Stimulated activated CD8-positive, alpha-beta memory T cell treated with anti-CD3 and anti-CD28 coated beads, Interleukin-12 subunit alpha, Interleukin-12 subunit beta, amount 100 ng/mL, for 24 hours (primary cell): Measurements from ENCODE around the gene COX7A2L.
"Not testable (repeated sequence)": the region's sequence is repeated elsewhere in the genome, so short reads cannot be mapped to it uniquely, and the experiment has no call there.

ENCODE experiments used
- DNase-seq: peaks from one replicate; pipeline ENCODE4 v3.0.0-alpha.2; 2020; ENCODE audit errors: extremely low read depth

Gene COX7A2L

DNA sequence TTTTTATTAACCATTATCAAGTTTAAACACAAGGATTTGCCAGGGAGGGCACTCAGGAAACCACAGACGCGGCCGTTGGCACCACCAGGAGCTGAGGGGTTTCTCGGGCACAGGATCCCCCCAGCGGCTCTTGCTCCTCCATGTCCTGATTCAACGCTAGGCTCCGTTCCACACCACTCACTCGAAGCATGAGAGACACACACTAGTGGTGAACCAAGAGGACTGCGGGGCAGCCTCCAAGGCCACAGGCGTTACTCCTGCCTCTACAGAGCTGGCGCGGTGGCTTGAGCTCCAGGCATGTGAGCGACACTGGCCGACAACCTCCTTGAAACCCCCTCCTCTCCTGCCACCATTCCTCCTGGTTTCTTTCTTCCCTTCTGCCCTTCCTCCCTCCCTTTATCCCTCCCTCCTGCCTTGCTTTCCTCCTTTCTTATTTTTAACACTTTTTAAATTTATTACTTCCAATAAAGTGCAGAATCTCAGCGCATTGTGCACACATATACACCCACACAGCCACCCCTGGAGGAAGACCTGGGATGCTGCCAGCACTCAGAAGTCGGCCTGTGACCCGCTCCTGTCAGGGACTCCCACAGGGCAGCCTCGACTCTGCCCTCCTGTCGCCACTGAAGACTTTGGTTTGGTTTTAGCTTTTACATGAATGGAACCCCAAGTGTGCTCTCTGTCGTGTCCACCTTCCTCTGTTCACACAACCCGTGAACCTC, 21.7 kb downstream of the COX7A2L start:
- no peak for DNase-seq

DNA sequence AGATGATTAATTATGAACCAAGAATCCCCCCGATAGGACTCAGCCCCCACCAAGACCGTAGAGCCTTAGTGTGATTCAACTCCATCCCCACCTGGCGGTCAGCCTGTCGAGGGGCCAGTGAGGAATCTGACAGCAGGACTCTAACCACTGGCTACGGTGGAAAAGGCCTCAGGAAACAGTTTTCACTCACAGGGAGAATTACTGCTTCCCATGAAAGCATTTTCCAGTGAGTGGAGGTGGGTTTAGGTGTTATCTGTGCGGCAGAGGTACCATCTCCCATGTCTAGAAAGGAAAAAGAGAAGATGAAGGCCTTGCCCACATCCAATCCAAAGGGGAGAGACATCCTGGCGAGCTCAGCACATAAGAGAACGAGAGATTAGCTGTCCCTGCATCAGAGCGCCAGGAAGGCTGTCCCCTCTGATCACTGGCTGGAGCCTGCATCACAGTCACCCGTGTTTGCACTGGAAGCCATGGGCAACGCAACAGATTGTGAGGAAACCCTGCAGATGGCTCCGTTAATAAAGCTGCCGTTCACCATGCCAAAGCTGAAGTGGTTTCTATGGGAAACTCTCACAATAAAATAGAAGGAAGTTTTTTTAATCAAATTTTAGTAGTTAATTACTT, 22.3 kb downstream of the COX7A2L start:
- DNase-seq = no peak

DNA sequence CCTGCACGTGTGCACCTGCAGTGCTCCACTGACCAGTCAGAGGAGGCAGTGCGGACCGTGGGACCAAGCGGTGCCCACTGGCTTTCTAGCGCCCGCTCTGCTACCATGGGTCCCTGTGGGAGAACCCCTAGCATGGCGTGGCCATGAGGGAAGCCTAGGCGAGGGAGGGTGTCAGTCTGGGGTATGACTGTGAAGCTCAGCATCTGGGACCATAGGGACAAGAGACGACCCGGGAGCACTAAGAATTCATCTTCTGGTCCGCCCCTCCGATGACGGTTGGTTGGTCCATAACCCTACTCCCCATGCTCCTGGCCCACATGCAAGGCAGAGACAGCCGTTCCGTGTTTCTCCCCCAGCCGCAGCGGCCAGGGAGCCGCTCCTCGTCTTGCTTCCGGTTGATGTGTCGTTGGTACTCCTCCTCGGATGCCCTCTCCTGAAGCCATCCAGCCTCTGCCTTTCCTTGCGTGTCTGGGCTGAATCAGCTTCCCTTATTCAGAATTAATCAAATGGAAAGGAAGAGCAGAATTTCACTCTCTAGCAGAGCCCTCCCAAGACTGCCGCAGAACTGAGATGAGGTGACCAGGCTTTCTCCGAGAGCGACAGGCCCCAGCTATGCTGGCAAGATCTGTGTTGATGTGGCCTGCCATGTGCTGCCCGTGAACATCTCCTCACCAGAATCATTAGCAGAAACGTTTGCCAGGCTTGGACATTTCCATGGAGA, 23.0 kb downstream of the COX7A2L start:
- no peak for DNase-seq

DNA sequence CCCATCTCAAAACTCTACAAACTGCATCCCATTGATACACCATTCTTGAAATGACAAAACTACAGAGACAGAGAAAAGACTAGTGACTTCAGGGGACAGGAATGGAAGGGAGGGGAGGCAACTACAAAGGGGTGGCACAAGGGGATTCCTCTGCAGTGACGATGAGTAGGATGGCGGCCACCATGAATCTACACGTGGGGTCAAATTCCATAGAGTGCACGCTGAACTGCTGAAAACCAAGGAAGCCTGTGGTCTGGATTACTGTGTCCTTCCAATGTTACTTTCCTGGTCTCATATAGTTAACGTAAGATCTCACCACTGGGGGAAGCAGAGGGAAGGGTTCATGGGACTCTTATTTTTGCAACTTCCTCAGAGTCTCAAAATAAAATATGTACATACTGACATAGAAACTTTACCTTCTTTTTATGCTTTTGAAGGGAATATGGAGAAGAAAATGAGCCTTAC, 23.6 kb downstream of the COX7A2L start:
- no peak for DNase-seq

DNA sequence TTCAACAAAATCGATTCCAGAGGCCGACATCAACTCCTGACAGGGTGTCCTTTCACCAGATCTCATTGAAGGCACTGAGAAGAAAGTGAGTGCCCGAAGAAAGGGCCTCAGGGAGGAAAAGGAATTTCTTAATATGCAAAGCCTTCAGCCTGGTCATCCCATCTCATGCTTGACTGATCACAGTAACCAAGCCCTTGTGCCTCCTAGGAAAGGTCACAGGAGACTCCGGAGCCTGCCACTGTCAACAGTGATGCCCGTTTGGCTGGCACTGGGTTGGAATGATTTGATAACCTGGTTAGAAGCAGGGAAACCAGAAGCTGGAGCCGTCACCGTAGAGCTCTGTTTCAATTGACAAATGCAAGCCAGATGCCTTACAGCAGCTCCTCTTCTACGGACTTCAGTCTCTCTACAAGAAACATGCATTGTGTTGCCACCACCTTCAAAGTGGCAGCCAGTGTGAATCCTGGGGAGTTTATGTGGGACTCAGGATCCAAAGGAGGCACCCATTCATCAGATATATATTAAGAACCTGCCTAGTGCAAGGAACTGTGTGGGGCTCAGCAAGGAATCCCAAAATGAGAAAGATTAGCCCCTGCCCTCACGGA, 24.6 kb downstream of the COX7A2L start:
- no peak for DNase-seq

DNA sequence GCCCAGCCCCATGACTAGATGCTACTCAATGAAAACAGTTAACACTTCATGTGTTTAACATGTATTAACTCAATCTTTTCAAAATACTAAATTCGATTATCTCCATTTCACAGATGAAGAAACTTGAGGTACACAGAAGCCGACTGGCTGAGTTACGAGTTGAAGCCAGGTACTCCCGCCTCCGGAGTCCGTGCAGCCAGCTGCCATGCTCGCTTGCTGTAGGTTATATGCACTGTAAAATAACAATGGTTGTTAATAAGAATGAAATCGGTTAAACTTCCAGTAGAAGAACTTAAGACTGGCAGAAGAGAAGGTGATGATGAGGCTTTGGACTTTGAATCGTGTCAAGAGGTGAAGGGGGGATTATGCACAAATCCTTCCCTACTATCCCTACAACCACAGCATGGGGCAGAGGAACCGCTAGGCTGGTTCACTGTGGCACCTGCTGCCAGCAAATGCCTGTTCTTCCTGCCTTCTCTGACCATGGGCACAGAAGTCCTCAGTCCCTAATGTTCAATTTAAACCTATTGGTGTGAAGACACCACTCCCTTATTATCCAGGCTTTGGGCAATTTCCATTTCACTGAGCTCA, 25.4 kb downstream of the COX7A2L start:
- DNase-seq = no peak

DNA sequence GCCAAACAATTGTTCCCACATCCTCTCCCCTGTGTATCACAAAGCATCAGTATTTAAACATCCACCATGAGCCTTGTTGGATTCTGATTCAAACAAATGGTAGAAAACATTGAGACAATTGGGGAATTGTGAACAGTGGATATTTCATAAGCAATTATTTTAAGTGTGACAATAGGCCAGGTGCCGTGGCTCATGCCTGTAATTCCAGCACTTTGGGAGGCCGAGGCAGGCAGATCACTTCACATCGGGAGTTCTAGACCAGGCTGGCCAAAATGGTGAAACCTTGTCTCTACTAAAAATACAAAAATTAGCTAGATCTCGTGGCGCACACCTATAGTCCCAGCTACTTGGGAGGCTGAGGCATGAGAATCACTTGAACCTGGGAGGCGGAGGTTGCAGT, 26.2 kb downstream of the COX7A2L start:
- DNase-seq = not testable (repeated sequence)

DNA sequence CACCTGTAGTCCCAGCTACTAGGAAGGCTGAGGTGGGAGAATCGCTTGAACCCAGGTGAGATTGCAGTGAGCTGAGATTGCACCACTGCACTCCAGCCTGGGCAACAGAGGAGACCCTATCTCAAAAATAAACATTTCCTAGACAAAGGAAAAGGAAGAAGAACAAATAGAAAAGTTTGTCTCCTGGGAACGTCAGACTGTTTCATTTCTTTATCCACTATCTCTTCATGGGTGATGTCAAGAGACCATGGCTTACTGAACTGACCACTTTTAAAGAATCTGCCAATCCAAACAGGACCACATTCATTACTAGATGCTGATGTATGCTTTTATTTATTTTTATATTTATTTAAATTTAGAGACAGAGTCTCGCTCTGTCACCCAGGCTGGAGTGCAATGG, 26.8 kb downstream of the COX7A2L start:
- DNase-seq = no peak

DNA sequence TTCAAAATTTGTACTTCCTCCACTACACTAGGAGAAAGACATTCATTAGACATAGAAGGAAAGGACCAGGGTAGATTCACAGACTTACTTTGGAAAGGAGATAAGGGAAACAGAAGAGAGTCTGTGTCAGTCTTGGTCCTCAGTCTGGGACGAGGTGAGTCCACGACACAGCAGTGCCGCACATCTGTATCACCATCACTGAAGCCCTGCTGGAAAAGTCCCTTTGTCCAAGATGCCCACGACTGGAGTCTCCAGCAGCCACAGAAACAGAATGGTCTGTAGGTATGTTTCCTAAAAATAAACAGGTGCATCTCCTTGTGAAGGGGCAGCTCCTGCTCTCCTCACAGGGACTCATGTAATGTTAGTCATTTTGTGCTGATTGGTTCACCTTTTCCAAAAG, 27.4 kb downstream of the COX7A2L start:
- no peak for DNase-seq

DNA sequence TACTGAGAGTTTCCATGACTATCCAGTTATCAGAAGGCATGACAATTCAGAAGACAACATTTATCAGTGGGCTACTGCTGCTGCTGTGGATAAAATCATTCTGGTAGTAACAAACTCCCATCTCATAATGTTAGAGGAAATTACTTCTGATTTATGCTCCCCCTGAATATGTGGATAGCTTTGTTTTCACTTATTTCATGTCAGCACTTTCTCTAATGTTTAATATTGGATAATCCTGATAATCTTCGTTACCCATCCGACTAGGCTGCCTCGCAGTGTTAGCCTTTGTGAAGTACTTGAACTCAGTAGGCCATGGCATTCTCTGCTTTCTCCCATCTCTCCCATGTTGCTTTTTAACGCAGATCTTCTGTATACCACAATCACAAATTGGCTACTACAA, 28.4 kb downstream of the COX7A2L start:
- DNase-seq = no peak

DNA sequence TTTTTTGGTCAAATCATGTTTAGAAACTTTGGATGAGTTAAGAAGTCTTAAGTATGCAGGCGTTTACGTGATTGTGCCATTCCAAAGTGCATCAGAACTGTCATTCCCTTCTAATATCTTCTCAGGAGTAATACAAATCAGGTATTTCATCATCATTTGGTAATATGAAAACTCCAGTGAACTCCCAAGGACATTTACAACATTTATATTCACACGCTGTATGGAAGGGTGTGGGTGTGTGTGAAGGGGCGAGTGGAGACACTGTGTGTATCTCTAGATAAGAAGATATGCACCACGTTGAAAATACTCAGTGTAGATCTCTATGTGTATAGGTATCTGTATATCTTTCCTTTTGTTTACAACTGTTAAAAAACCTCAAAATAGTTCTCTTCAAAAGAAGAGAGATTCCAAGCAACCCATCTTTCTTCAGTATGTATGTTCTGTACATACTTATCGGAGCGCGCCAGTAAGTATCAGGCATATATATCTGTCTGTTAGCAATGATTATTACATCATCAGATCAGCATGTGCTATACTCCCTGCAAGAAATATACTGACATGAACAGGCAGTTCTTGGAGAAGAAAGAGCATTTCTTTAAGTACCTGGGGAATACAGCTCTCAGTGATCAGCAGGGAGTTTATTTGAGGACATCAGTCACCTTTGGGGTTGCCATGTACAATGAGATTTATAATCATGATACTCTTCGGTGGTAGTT, 29.3 kb downstream of the COX7A2L start:
- DNase-seq = no peak

DNA sequence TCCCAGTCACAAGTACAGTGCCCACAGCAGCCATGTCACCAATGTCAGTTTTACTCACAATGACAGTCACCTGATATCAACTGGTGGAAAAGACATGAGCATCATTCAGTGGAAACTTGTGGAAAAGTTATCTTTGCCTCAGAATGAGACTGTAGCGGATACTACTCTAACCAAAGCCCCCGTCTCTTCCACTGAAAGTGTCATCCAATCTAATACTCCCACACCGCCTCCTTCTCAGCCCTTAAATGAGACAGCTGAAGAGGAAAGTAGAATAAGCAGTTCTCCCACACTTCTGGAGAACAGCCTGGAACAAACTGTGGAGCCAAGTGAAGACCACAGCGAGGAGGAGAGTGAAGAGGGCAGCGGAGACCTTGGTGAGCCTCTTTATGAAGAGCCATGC, 31.3 kb downstream of the COX7A2L start:
- no peak for DNase-seq

DNA sequence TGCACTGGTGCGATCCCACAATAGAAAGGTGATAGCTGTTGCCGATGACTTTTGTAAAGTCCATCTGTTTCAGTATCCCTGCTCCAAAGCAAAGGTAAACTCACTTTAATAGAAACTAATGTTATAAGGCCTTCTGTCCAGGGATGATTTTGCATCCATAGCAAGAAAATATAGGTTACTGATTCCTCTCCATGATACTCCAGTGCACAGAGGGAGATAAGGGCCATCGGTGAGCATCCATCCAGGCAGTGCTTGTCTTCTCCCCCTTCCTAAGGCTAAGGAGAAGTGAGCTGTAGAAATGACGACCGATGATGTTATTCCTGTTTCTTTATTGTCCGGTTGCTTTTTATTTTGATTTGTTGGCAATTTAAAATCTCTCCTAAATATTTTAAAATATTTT, 32.1 kb downstream of the COX7A2L start:
- DNase-seq = no peak

DNA sequence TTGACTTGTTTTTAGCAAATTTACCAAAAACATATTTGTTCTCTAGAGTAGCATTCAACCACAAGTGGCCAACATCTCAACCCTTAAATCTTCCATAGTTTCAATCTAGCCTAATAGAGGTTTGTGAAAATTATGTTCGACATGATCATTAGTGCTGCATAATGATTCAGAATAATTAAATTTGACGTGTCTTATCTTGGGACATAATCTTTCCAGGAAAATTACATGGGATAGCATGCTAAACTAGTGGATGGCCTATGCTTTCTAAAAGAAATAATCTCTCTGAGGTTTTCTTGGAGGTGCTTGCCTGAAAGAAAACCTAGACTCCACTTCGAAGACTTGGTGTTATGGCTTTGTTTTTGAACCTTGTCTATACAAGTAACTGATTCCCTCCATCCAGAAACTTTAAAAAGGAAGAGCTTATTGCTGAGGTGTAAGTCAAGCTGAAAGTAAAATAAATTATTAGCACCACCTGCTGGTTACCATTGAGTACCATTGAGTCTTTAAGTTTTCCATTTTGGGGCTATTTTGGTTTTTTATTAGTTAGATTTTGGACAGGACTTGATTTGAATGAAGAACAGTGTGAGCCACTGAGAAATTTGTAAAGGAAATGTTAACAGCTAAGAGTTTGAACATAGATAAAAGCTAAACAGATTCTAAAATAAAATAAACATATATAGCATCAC, 32.7 kb downstream of the COX7A2L start:
- no peak for DNase-seq

DNA sequence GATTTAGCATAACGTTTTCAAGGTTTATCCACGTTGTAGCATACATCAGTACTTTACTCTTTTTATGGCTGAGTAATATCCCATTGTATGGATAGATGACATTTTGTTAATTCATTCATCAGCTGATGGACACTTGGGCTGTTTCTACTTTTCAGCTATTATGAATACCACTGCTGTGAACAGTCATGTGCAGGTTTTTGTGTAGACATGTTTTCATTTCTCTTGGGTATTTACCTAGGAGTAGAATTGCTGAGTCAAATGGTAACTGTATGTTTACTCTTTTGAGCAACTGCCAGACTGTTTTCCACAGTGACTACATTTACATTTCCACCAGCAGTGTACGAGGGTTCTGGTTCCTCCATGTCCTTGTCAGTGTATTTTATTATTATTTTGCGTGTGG, 33.9 kb downstream of the COX7A2L start:
- DNase-seq = no peak

DNA sequence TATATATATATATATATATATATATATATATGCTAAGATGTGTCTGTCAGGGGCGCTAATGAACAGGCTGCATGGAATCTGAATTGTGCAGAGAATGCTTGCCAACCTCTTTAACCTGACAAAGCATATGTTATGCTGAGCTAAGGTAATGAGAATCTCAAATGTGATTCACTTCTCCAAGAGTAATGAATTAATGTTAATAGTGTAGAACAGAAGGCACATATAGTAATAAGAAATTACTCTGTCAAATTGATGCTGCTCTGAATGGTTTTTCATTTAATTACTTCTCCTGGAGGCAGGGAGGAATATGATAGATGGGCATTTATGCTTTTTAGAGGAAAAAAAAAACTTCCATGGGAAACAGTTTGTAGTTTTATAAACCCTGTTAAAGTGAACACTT, 35.4 kb downstream of the COX7A2L start:
- DNase-seq = no peak

DNA sequence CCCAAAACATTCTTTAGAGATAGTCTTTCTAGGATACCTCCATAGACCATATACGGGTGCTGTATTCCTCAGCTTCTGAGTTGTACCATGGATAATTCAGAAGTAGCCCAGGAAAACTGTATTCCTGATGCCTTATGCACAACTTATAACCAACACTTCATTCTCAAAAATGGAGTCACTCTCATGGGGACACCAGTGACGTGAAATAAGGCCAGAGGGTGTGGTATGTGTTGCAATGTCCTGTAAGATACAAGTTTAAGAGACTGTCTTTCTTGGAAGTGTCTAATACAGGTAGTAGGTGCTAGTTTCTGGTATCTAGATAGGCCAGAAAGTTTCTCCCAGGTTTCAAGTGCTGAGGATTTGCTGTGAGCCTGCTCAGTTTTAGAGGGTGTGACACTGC, 36.1 kb downstream of the COX7A2L start:
- DNase-seq = no peak

DNA sequence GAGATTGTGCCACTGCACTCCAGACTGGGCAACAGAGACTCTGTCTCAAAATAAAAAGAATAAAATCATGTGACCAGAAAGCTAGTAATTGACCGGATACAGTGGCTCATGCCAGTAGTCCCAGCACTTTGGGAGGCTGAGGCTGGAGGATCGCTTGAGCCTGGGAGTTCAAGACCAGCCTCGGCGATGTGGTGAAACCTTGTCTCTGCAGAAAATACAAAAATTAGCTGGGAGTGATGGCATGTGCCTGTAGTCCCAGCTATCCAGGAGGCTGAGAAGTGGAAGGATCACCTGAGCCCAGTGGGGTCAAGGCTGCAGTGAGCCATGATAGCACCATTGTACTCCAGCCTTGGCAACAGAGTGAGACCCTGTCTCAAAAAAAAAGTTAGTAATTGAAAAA, 36.8 kb downstream of the COX7A2L start:
- no peak for DNase-seq

DNA sequence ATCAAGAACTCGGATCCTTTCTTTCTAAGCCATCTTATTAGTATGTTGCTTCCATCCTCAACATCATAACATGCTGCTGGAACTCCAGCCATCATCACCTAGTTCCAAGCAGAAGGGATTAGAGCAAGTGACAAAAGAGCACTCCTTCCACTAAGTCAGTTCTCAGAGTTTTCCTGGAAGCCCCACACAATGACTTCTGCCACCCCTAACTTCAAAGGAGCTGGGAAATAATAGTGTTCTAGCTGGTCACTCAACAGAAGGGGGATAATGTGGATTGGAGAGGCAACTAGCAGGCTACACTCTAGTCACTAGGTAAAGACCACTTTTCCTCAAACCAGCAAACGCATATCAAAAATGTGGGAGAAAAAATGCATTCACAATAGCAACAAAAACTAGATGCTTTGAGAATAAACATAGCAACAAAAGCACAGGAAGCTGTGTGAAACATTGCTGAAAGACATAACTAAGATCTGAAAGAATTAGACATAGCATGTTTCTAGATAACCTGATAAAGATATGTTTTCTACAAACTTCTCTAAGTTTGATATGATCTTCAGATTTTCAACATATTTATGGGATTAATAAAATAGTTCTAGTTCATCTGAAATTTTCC, 39.5 kb downstream of the COX7A2L start:
- DNase-seq = no peak

DNA sequence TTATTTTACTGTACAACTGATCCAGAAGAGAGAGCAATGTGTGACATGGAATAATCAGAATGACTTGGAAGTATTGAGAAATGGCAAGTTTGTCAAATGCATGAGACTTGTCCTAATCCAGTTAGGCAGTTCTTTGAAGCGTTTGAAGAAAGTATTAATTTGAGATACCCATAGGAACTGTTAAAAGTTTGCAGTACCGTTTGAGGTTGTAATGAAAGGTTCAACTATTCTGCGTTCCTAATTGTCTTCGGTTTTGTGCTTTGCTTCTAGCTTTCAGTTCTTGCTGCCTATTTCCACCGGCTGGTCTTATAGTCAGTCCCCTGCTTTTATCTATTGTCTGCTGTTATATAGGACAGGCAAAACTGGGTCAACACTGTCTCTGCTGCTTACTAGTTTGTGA, 41.8 kb downstream of the COX7A2L start:
- DNase-seq = no peak

DNA sequence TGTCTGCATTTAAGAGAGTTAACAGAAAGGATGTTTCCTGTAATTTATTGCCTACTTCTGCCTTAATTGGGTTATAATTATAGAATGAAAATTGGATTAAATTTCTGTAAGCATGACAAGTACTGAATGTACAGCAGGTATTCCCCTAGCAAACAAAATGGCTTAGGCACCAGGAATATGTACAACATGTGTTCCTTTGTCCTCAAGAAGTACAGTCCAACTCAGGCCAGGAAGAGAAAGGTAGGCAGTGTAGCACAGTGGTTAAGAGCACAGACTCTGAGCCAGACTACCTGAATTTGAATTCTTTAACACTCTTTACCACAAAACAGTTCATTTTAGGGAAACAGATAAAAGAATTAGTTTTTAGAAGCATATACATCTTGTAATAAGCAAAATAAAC, 43.1 kb downstream of the COX7A2L start:
- no peak for DNase-seq
